HG03378 (cell line): Measurements from ENCODE around the gene THSD4.
"Not testable (repeated sequence)": the region's sequence is repeated elsewhere in the genome, so short reads cannot be mapped to it uniquely, and the experiment has no call there.

Experiments
- ATAC-seq: cut with Tn5 transposase; IDR thresholded peaks from one replicate; pipeline ENCODE4 v1.9.1; 2021; ENCODE audit warnings: mild to moderate bottlenecking, moderate library complexity; ENCODE audit not compliant: unreplicated experiment

The THSD4 gene

GRCh38 chr15:71180986-71181853 is 65.9 kb downstream of the THSD4 start:
- ATAC-seq = no peak

GRCh38 chr15:71182522-71182921 is 67.3 kb downstream of the THSD4 start:
- ATAC-seq = no peak

- no peak for ATAC-seq
Observed at GRCh38 chr15:71183063-71183462, 67.8 kb downstream of the THSD4 start.

GRCh38 chr15:71185706-71186105 is 70.4 kb downstream of the THSD4 start:
- ATAC-seq = no peak

- ATAC-seq = no peak
Observed at GRCh38 chr15:71186267-71186666, 71.0 kb downstream of the THSD4 start.

- ATAC-seq = no peak
Observed at GRCh38 chr15:71187078-71187477, 71.8 kb downstream of the THSD4 start.

GRCh38 chr15:71187526-71187925 is 72.3 kb downstream of the THSD4 start:
- no peak for ATAC-seq

- no peak for ATAC-seq
Observed at GRCh38 chr15:71189718-71190117, 74.4 kb downstream of the THSD4 start.

- ATAC-seq = no peak
Observed at GRCh38 chr15:71191296-71191695, 76.0 kb downstream of the THSD4 start.

GRCh38 chr15:71192816-71193215 is 77.5 kb downstream of the THSD4 start:
- no peak for ATAC-seq

GRCh38 chr15:71194286-71194685 is 79.0 kb downstream of the THSD4 start:
- no peak for ATAC-seq

- no peak for ATAC-seq
Observed at GRCh38 chr15:71195242-71195641, 80.0 kb downstream of the THSD4 start.

GRCh38 chr15:71197620-71198019 is 82.3 kb downstream of the THSD4 start:
- ATAC-seq = no peak

GRCh38 chr15:71198846-71199245 is 83.6 kb downstream of the THSD4 start:
- ATAC-seq = no peak

- no peak for ATAC-seq
Observed at GRCh38 chr15:71199384-71200351, 84.4 kb downstream of the THSD4 start.

GRCh38 chr15:71201477-71201876 is 86.2 kb downstream of the THSD4 start:
- no peak for ATAC-seq

GRCh38 chr15:71202712-71203111 is 87.4 kb downstream of the THSD4 start:
- no peak for ATAC-seq

GRCh38 chr15:71203586-71204474 is 88.6 kb downstream of the THSD4 start:
- no peak for ATAC-seq

GRCh38 chr15:71207141-71207540 is 91.9 kb downstream of the THSD4 start:
- ATAC-seq = no peak

- no peak for ATAC-seq
Observed at GRCh38 chr15:71212146-71212545, 96.9 kb downstream of the THSD4 start.

GRCh38 chr15:71213943-71214342 is 98.7 kb downstream of the THSD4 start:
- not testable (repeated sequence) for ATAC-seq
